ENCODE data around the gene BACE2.

The BACE2 gene

DNA sequence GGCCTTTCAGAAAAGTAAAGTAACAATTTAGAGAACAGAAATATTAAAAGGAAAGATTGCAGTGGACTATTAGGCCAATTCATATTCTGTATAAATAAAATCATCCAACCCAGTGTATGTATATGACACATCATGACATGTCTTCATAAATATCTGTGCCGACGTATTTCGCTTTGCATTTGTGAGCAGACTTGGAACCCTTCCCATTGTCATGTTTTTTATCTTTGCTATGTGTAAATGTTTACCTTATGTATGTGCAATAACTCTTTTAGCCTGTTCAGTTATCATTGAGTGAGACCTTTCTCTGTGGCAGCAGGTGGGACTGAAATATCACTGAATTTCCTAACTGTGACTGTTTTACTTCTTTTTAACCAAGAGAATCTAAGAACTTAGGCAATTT is 90.7 kb downstream of the BACE2 start:
- H3K27ac ChIP-seq (ENCODE audit: low read depth, low read length), result no peak overlapping the region
- no peaks in the 10 kb centered on the region for H3K9me2 ChIP-seq (replicated peaks; ENCODE audit: insufficient read depth, low read length)

GRCh38 chr21:41260428-41260827 is 92.5 kb downstream of the BACE2 start:
- H3K9ac ChIP-seq (ENCODE audit: low read length), result no peak overlapping the region
- no peaks in the 10 kb centered on the region for H4K20me1 ChIP-seq (ENCODE audit: low read depth, low read length)
- H3K79me2 ChIP-seq (ENCODE audit: insufficient read depth, low read length), result no peaks in the 10 kb centered on the region
- H3K9me2 ChIP-seq (replicated peaks; ENCODE audit: insufficient read depth, low read length), result no peaks in the 10 kb centered on the region
- H3F3A ChIP-seq (ENCODE audit: insufficient read depth), result no peaks in the 10 kb centered on the region
- no peak overlapping the region for H3K4me3 ChIP-seq (ENCODE audit: insufficient read depth, low read length, poor library complexity, severe bottlenecking)
- TF ChIP-seq, protein P1, sequence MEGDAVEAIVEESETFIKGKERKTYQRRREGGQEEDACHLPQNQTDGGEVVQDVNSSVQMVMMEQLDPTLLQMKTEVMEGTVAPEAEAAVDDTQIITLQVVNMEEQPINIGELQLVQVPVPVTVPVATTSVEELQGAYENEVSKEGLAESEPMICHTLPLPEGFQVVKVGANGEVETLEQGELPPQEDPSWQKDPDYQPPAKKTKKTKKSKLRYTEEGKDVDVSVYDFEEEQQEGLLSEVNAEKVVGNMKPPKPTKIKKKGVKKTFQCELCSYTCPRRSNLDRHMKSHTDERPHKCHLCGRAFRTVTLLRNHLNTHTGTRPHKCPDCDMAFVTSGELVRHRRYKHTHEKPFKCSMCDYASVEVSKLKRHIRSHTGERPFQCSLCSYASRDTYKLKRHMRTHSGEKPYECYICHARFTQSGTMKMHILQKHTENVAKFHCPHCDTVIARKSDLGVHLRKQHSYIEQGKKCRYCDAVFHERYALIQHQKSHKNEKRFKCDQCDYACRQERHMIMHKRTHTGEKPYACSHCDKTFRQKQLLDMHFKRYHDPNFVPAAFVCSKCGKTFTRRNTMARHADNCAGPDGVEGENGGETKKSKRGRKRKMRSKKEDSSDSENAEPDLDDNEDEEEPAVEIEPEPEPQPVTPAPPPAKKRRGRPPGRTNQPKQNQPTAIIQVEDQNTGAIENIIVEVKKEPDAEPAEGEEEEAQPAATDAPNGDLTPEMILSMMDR (IDR thresholded peaks at IDR 0.05; ENCODE audit: insufficient read depth, low read length, poor library complexity, severe bottlenecking), result no peak
- no peak for TF ChIP-seq EZH2phosphoT487 (conservative IDR thresholded peaks at IDR 0.05; ENCODE audit: low read length)
- H3K4me2 ChIP-seq (ENCODE audit: low read depth, low read length, poor library complexity, severe bottlenecking), result no peak overlapping the region
- no peak overlapping the region for H2AFZ ChIP-seq (ENCODE audit: low read depth, low read length, severe bottlenecking)
- H3K36me3 ChIP-seq (ENCODE audit: low read length), result no peaks in the 10 kb centered on the region
- no peaks in the 10 kb centered on the region for H3K9me3 ChIP-seq (ENCODE audit: insufficient read depth, low read length)
- H3K27ac ChIP-seq (ENCODE audit: low read depth, low read length), result no peak overlapping the region
- no peaks in the 10 kb centered on the region for H3K27me3 ChIP-seq (ENCODE audit: low read length)

More for the DNA sequence above, 90.7 kb downstream of the BACE2 start:
- Histone ChIP-seq H3K79me2 (ENCODE audit: insufficient read depth, low read length) (no peaks in the 10 kb centered on the region), H3K27me3 (ENCODE audit: low read length) (no peaks in the 10 kb centered on the region), H3K4me2 (ENCODE audit: low read depth, low read length, poor library complexity, severe bottlenecking) (no peak overlapping the region), H3K9ac (ENCODE audit: low read length) (no peak overlapping the region), H4K20me1 (ENCODE audit: low read depth, low read length) (no peaks in the 10 kb centered on the region), H3K4me3 (ENCODE audit: insufficient read depth, low read length, poor library complexity, severe bottlenecking) (no peak overlapping the region), H3K9me3 (ENCODE audit: insufficient read depth, low read length) (no peaks in the 10 kb centered on the region), H2AFZ (ENCODE audit: low read depth, low read length, severe bottlenecking) (no peak overlapping the region), H3F3A (ENCODE audit: insufficient read depth) (no peaks in the 10 kb centered on the region), H3K36me3 (ENCODE audit: low read length) (no peaks in the 10 kb centered on the region)
- no peak for TF ChIP-seq EZH2phosphoT487 (conservative IDR thresholded peaks at IDR 0.05; ENCODE audit: low read length)
- TF ChIP-seq, protein P1 (IDR thresholded peaks at IDR 0.05; ENCODE audit: insufficient read depth, low read length, poor library complexity, severe bottlenecking), result no peak

DNA sequence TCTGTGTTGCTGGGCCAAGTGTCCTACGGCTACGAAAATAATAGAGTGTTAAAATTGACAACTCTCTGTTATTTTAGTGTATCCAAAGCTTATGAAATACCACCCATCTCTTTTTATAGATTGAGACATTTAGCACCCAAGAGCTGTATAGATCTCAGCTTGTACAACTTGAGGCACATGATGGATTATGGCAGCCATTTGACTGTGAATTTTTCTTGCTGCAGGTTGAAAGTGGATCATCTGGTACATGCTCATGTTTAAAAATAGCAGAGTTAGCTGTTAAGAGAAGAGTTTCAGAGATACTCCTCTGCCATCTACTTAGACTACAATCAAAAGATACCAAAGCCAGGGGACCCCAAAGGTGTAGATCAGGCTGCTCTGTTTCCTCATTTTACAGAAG is 99.4 kb downstream of the BACE2 start:
- H3K4me2 ChIP-seq (ENCODE audit: low read depth, low read length, poor library complexity, severe bottlenecking), result no peak overlapping the region
- no peak for TF ChIP-seq EZH2phosphoT487 (conservative IDR thresholded peaks at IDR 0.05; ENCODE audit: low read length)
- TF ChIP-seq, protein P1 (IDR thresholded peaks at IDR 0.05; ENCODE audit: insufficient read depth, low read length, poor library complexity, severe bottlenecking), result no peak

More for the DNA sequence above, 99.4 kb downstream of the BACE2 start:
- Histone ChIP-seq H3K9ac (ENCODE audit: low read length) (no peak overlapping the region), H3K36me3 (ENCODE audit: low read length) (peaks cover under 1% of the 10 kb centered on the region; the same call in 1 of the 2 replicates), H2AFZ (ENCODE audit: low read depth, low read length, severe bottlenecking) (no peak overlapping the region), H3F3A (ENCODE audit: insufficient read depth) (no peaks in the 10 kb centered on the region), H3K9me3 (ENCODE audit: insufficient read depth, low read length) (no peaks in the 10 kb centered on the region), H3K4me3 (ENCODE audit: insufficient read depth, low read length, poor library complexity, severe bottlenecking) (no peak overlapping the region), H3K79me2 (ENCODE audit: insufficient read depth, low read length) (no peaks in the 10 kb centered on the region), H3K27me3 (ENCODE audit: low read length) (no peaks in the 10 kb centered on the region), H3K9me2 (replicated peaks; ENCODE audit: insufficient read depth, low read length) (no peaks in the 10 kb centered on the region), H4K20me1 (ENCODE audit: low read depth, low read length) (no peaks in the 10 kb centered on the region), H3K27ac (ENCODE audit: low read depth, low read length) (no peak overlapping the region)
